Panc1 (cell line): ENCODE measurements around the gene IL1A. TPM values are rescaled to one million over a fixed set of nuclear protein-coding genes. Genes with fewer than 3 reads are reported as not detected.

Source experiments
- ATAC-seq: fragments of 200-7000 bp; cut with Tn5 transposase; 2 replicates; pipeline ENCODE4 v1.9.1; 2020; ENCODE audit warnings: mild to moderate bottlenecking, moderate library complexity
- BruUV-seq: library from RNA; stranded (reverse); fragments of 400-500 nt; replicated peaks from 2 replicates; lab custom pipeline; 2021; lab: Mats Ljungman, UMichigan
- CTCF ChIA-PET: fragments of 300-600 bp; sonication (Branson Sonifier 250); formaldehyde crosslinking; loops from one replicate; lab custom pipeline; 2022; ENCODE audit warnings: antibody characterized with exemption; lab: Charles Lee
- POLR2A ChIA-PET: fragments of 300-600 bp; sonication (Branson Sonifier 250); formaldehyde crosslinking; loops from one replicate; lab custom pipeline; 2022; ENCODE audit warnings: antibody characterized with exemption; lab: Charles Lee
- DNase-seq: peaks from one replicate; pipeline ENCODE4 v3.0.0-alpha.2; 2010; ENCODE audit warnings: low read depth, low spot score
- H3K27ac ChIP-seq: 2 replicates; pipeline ENCODE4 v1.5.1; 2011; ENCODE audit warnings: mild to moderate bottlenecking, low read length, inconsistent platforms
- H3K27me3 ChIP-seq: fragments of 200-500 bp; sonication (Bioruptor generic); 2 replicates; pipeline ENCODE4 v1.6.0; 2014; ENCODE audit warnings: low read length, inconsistent platforms; ENCODE audit not compliant: control insufficient read depth, insufficient read depth
- H3K36me3 ChIP-seq: fragments of 200-500 bp; sonication (Bioruptor generic); 2 replicates; pipeline ENCODE4 v1.5.1; 2014; ENCODE audit warnings: inconsistent platforms, mild to moderate bottlenecking, low read length, moderate library complexity; ENCODE audit not compliant: control insufficient read depth, insufficient read depth
- H3K4me1 ChIP-seq: 2 replicates; pipeline ENCODE4 v1.5.1; 2011; ENCODE audit warnings: inconsistent platforms, mild to moderate bottlenecking, low read length, moderate library complexity; ENCODE audit not compliant: control insufficient read depth, insufficient read depth
- H3K4me3 ChIP-seq, 2 experiments: 2 replicates each; pipeline ENCODE4 v1.5.1; 2011 to 2012; ENCODE audit warnings: low read depth in 2 of 2, low read length in 2 of 2, mild to moderate bottlenecking in 2 of 2, inconsistent platforms in 1 of 2, moderate library complexity in 1 of 2
- H3K9me3 ChIP-seq: fragments of 200-500 bp; sonication (Bioruptor generic); 2 replicates; pipeline ENCODE4 v1.5.1; 2014; ENCODE audit warnings: low read depth, mild to moderate bottlenecking, inconsistent platforms, low read length, moderate library complexity; ENCODE audit not compliant: control insufficient read depth, insufficient read depth
- CTCF ChIP-seq: fragments of 450-650 bp; IDR thresholded peaks from 2 replicates; pipeline ENCODE4 v1.5.1; 2017; ENCODE audit warnings: mild to moderate bottlenecking
- POLR2AphosphoS5 ChIP-seq: IDR thresholded peaks from 2 replicates; pipeline ENCODE4 v1.6.1; 2012; ENCODE audit warnings: mild to moderate bottlenecking, low read depth, low read length, moderate library complexity
- REST ChIP-seq, 2 experiments: IDR thresholded peaks; 2 replicates each; pipeline ENCODE4 v1.6.1; 2011 to 2012; ENCODE audit warnings: low read depth in 2 of 2, control low read depth in 1 of 2, low read length in 1 of 2, mild to moderate bottlenecking in 1 of 2, moderate library complexity in 1 of 2; ENCODE audit not compliant: insufficient read depth in 1 of 2
- SIN3A ChIP-seq: IDR thresholded peaks from 2 replicates; pipeline ENCODE4 v1.6.1; 2012; ENCODE audit warnings: low read depth, mild to moderate bottlenecking, low read length, moderate library complexity, borderline replicate concordance; ENCODE audit not compliant: insufficient read depth
- TCF7L2 ChIP-seq: IDR thresholded peaks from 2 replicates; pipeline ENCODE4 v1.6.1; 2011; ENCODE audit warnings: mild to moderate bottlenecking, low read depth, low read length, inconsistent platforms
- in situ Hi-C: cut with HindIII; loops from 2 replicates; pipeline ENCODE4 v1.10.0; 2016; ENCODE audit warnings: low sequenced_read_pairs, low pct_unique_long_range_greater_than_20kb
- intact Hi-C: fragments of 100-400 bp; cut with micrococcal nuclease; formaldehyde crosslinking; loops from one replicate; pipeline ENCODE4 v1.10.0; 2022; ENCODE audit not compliant: unreplicated experiment
- total RNA-seq: library from RNA; stranded (reverse); gene quantifications from one replicate; pipeline ENCODE4 v1.2.1, GENCODE V29; 2021; ENCODE audit not compliant: unreplicated experiment

Gene IL1A
- total RNA-seq, 1 experiment from 2014 or later, result not detected

DNA sequence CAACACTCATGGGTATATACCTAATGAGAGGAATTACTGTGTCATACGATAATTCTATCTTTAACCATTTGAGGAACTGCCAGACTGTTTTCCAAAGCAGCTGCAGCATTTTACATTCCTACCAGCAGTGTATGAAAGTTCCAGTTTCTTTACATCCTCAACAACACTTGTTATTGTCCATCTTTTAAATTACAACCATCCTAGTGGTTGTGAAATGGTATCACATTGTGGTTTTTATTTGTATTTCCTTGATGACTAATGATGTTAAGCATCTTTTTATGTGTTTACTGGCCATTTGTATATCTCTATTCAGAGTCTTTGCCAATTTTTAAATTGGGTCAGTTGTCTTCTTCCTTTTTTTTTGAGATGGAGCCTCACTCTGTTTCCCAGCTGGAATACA, 15.9 kb downstream of the IL1A start:
- Histone ChIP-seq H3K36me3 (no peaks in the 10 kb centered on the region; the same call in 1 of the 2 replicates), H3K9me3 (no peaks in the 10 kb centered on the region; the same call in 1 of the 2 replicates), H3K4me3 (no peak overlapping the region), H3K27ac (no peak overlapping the region), H3K4me1 (0 out of 2 replicates have a peak, but pooled peaks cover 3% of the 10 kb centered on the region), H3K27me3 (no peaks in the 10 kb centered on the region)
- ATAC-seq (no peak), DNase-seq (no peak)
- in situ Hi-C loops (no loop called here), intact Hi-C loops (no loop called here)
- POLR2A ChIA-PET, result no interaction called here
- no TSS peak for BruUV-seq
- TF ChIP-seq CTCF (no peak), POLR2AphosphoS5 (no peak), REST (IDR thresholded peaks at IDR 0.05; ENCODE audit: insufficient read depth in 1 of 2, low read depth in 2 of 2, low read length in 1 of 2) (no peak), SIN3A (no peak), TCF7L2 (no peak)
- CTCF ChIA-PET, result no interaction called here

GRCh38 chr2:112767693-112768330, 16.5 kb downstream of the IL1A start:
- CTCF ChIA-PET, result no interaction called here
- no peaks in the 10 kb centered on the region; the same call in 1 of the 2 replicates for H3K36me3 ChIP-seq
- intact Hi-C loops, result no loop called here
- BruUV-seq, result no TSS peak
- H3K4me3 ChIP-seq, result no peak overlapping the region
- in situ Hi-C loops, result no loop called here
- no peak overlapping the region; the same call in 1 of the 2 replicates for H3K27ac ChIP-seq
- ATAC-seq, result no peak
- H3K9me3 ChIP-seq, result no peaks in the 10 kb centered on the region; the same call in 1 of the 2 replicates
- TF ChIP-seq CTCF (no peak), SIN3A (no peak), POLR2AphosphoS5 (no peak), REST (IDR thresholded peaks at IDR 0.05; ENCODE audit: insufficient read depth in 1 of 2, low read depth in 2 of 2, low read length in 1 of 2) (no peak), TCF7L2 (no peak)
- no peaks in the 10 kb centered on the region for H3K27me3 ChIP-seq
- POLR2A ChIA-PET, result no interaction called here
- peaks cover 8% of the 10 kb centered on the region; the same call in 1 of the 2 replicates for H3K4me1 ChIP-seq
- DNase-seq, result no peak
